Measurements from ENCODE around the gene COBL. TPM values are rescaled to one million over a fixed set of nuclear protein-coding genes. Genes with fewer than 3 reads are reported as not detected.

The COBL gene
- total and polyA plus RNA-seq, 2 donors (not counting 3 experiments of a cell fraction or from before 2014, with no cell fraction given) = 0.11 TPM; not detected in 1

DNA sequence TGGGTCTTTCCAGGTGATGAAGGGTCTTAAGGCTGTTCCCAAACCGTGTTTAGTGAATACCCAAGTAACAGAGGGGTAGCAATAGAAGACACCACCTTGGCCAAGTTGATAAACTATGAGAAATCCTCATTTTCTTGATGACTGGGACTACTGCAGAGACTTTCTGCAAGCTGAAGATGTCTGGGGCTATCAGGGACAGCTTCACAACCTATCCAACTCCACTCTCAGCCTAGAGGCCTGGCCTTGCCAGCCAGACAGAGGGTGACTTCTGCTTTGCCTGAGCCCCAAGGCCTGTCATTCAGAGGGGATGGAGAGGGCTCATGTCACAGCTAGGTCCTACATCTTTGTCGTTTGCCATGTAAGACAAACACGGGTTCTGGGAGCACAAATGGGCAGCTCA, 278.0 kb downstream of the COBL start:
- Histone ChIP-seq H2AFZ (ENCODE audit: low read depth, low read length) (no peak overlapping the region), H3K4me1 (ENCODE audit: control insufficient read depth, extremely low read depth, insufficient read depth, low read length) (no peaks in the 10 kb centered on the region), H3K9me1 (replicated peaks; ENCODE audit: control insufficient read depth, extremely low read depth, insufficient read depth, low read length) (no peaks in the 10 kb centered on the region), H3K27me3 (ENCODE audit: control insufficient read depth in 2 of 2, insufficient read depth in 2 of 2, low read length in 2 of 2) (peaks cover 3 to 15% of the 10 kb centered on the region in 2 experiments), H4K20me1 (replicated peaks; ENCODE audit: control insufficient read depth, extremely low read depth, insufficient read depth, low read length) (no peaks in the 10 kb centered on the region), H3K9me3 (replicated peaks; ENCODE audit: control insufficient read depth, insufficient read depth, low read length) (no peaks in the 10 kb centered on the region), H3K79me2 (ENCODE audit: control insufficient read depth, insufficient read depth, low read length) (no peaks in the 10 kb centered on the region), H3K4me3 (replicated peaks in 1 of 3; ENCODE audit: insufficient read depth in 1 of 3, low read depth in 1 of 3, low read length in 3 of 3) (no peak overlapping the region), H3K36me3 (ENCODE audit: control insufficient read depth in 2 of 2, extremely low read depth in 1 of 2, insufficient read depth in 2 of 2, low read length in 2 of 2) (no peaks in the 10 kb centered on the region), H3K4me2 (ENCODE audit: insufficient read depth, low read length) (no peak overlapping the region), H3K9ac (replicated peaks; ENCODE audit: extremely low read depth, insufficient read depth, low read length) (no peak overlapping the region), H3K27ac (ENCODE audit: insufficient read depth, low read depth, low read length) (no peak overlapping the region)
- dilution Hi-C loops (cut with MboI; ENCODE audit: extremely low pct_ligation_motif_present, low sequenced_read_pairs) (no loop called here), intact Hi-C loops (cut with micrococcal nuclease) (no loop called here)
- POLR2A ChIA-PET = no interaction called here
- CTCF ChIA-PET = interaction anchor here (0.6 to 1.4 kb wide), 3 partner anchors 9 to 124 kb away, joined by 3 to 5 read pairs (median 3); no protein-coding TSS in a partner anchor
- no peak for DNase-seq (ENCODE audit: low read depth, low spot score)
- FAIRE-seq = no peak
- TF ChIP-seq GATA2 (IDR thresholded peaks at IDR 0.05; ENCODE audit: insufficient read depth, insufficient read length, low read depth, low read length) (no peak), JUN (IDR thresholded peaks at IDR 0.05; ENCODE audit: borderline replicate concordance, insufficient read depth, insufficient read length, low read depth) (no peak), MYC (IDR thresholded peaks at IDR 0.05; ENCODE audit: low read depth, low read length) (no peak), POLR2AphosphoS5 (IDR thresholded peaks at IDR 0.05; ENCODE audit: insufficient read depth, low read depth, low read length) (no peak), MAX (IDR thresholded peaks at IDR 0.05; ENCODE audit: insufficient read depth, insufficient read length) (no peak), POLR2A (IDR thresholded peaks at IDR 0.05; ENCODE audit: low read depth, low read length) (no peak)
- TF ChIP-seq, protein P1, sequence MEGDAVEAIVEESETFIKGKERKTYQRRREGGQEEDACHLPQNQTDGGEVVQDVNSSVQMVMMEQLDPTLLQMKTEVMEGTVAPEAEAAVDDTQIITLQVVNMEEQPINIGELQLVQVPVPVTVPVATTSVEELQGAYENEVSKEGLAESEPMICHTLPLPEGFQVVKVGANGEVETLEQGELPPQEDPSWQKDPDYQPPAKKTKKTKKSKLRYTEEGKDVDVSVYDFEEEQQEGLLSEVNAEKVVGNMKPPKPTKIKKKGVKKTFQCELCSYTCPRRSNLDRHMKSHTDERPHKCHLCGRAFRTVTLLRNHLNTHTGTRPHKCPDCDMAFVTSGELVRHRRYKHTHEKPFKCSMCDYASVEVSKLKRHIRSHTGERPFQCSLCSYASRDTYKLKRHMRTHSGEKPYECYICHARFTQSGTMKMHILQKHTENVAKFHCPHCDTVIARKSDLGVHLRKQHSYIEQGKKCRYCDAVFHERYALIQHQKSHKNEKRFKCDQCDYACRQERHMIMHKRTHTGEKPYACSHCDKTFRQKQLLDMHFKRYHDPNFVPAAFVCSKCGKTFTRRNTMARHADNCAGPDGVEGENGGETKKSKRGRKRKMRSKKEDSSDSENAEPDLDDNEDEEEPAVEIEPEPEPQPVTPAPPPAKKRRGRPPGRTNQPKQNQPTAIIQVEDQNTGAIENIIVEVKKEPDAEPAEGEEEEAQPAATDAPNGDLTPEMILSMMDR (IDR thresholded peaks at IDR 0.05; ENCODE audit: extremely low read depth in 1 of 2, insufficient read depth in 1 of 2, low read depth in 1 of 2, low read length in 2 of 2) = no peak
- no TSS peak for BruUV-seq (replicated peaks)
